ENCODE measurements around the gene ZFAND3. TPM values are rescaled to one million over a fixed set of nuclear protein-coding genes. Genes with fewer than 3 reads are reported as not detected.

The ZFAND3 gene
- total RNA-seq, 6 donors from 2014 or later, result 26.2 to 66.4 (median 55.5) TPM

DNA sequence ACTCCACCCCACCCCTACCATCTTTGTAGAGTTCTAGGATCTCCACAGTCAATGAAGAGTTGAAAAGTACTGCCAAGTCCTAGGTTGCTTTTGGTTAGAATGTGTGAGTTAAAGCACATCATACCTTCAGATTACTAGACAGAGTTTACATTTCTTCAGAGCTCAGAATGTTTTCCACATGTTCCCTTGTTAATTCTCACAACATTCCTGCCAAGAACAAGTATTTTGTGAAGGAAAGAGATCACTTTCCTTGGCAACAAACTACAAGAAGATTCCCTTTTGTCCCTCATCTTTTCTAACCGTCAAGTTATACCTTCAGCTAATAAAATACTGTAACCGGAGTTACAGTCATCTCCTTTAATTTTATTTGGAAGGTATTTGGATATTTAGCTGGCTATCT lies 266.8 kb downstream of the ZFAND3 start:
- no peak overlapping the region for H3K4me3 ChIP-seq
- no peak for TF ChIP-seq EP300 (IDR thresholded peaks at IDR 0.05)
- TF ChIP-seq POLR2A (IDR thresholded peaks at IDR 0.05), result no peak
- TF ChIP-seq POLR2AphosphoS5 (IDR thresholded peaks at IDR 0.05), result no peak
- no peak for TF ChIP-seq CTCF (IDR thresholded peaks at IDR 0.05)

DNA sequence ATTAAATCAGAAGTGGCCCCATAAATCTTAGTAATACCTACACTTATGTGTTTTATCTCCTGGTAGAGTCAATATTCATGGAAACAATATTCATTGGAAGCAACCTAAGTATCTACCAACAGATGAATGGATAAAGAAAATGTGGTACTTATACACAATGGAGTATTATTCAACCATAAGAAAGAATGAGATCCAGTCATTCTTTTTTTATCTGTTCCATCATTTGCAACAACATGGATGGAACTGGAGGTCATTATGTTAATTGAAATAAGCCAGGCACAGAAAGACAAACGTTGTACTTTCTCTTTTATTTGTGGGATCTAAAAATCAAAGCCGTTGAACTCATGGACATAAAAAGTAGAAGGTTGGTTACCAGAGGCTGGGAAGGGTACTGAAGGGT lies 268.5 kb downstream of the ZFAND3 start:
- Histone ChIP-seq H3K4me3 (no peak overlapping the region), H3K36me3 (peaks cover 0 to 15% (median 0%) of the 10 kb centered on the region in 4 donors), H3K27me3 (no peaks in the 10 kb centered on the region), H3K4me1 (peaks cover 0 to 11% (median 1%) of the 10 kb centered on the region in 4 donors), H3K9me3 (no peaks in the 10 kb centered on the region), H3K27ac (no peak overlapping the region)
- DNase-seq (no peak), ATAC-seq (ENCODE audit: low FRiP score in 2 of 2) (no peak)
- WGBS, 2 donors, result 82 to 86% methylated on average over 2 of the region's 2 CpGs
- TF ChIP-seq POLR2A (IDR thresholded peaks at IDR 0.05) (no peak), POLR2AphosphoS5 (IDR thresholded peaks at IDR 0.05) (no peak), EP300 (IDR thresholded peaks at IDR 0.05) (no peak), CTCF (IDR thresholded peaks at IDR 0.05) (no peak)

More for the DNA sequence above, 266.8 kb downstream of the ZFAND3 start:
- Histone ChIP-seq H3K36me3 (peaks cover 0 to 16% (median 0%) of the 10 kb centered on the region in 4 donors), H3K27me3 (no peaks in the 10 kb centered on the region), H3K4me1 (no peaks in the 10 kb centered on the region), H3K9me3 (no peaks in the 10 kb centered on the region), H3K27ac (no peak overlapping the region)
- no peak for ATAC-seq (ENCODE audit: low FRiP score in 2 of 2)
- DNase-seq, result no peak
- 48 to 50% methylated on average over 2 of the region's 2 CpGs for WGBS, 2 donors

GRCh38 chr6:38088829-38089228 lies 269.3 kb downstream of the ZFAND3 start:
- 86 to 97% methylated on average over 3 of the region's 3 CpGs for WGBS, 2 donors
- TF ChIP-seq POLR2A (IDR thresholded peaks at IDR 0.05) (no peak), CTCF (IDR thresholded peaks at IDR 0.05) (no peak), EP300 (IDR thresholded peaks at IDR 0.05) (no peak), POLR2AphosphoS5 (IDR thresholded peaks at IDR 0.05) (no peak)

DNA sequence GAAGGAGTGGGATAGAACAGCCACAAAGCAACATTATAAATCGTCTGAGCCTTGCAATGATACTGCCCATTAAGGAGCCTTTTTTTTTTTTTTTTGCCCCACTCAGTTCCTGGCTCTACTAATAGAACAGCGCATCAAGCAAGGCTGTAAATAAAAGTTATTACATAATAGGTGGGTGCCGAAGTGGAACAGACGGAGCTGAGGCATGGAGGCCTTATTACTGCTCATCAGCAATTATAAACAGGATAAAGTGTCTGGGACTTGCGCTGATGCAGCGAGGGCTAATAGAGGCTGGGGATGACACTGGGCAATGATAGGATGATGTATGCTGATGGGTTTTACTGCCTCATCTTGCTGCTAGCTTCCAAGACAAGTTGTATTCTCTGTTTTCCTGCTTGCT lies 272.1 kb downstream of the ZFAND3 start:
- TF ChIP-seq POLR2AphosphoS5 (IDR thresholded peaks at IDR 0.05) (no peak), CTCF (IDR thresholded peaks at IDR 0.05) (no peak), EP300 (IDR thresholded peaks at IDR 0.05) (no peak), POLR2A (IDR thresholded peaks at IDR 0.05) (no peak)
- Histone ChIP-seq H3K4me3 (no peak overlapping the region), H3K9me3 (no peaks in the 10 kb centered on the region), H3K4me1 (peaks cover 0 to 11% (median 1%) of the 10 kb centered on the region in 4 donors), H3K27ac (no peak overlapping the region), H3K36me3 (peaks cover 0 to 5% (median 0%) of the 10 kb centered on the region in 4 donors), H3K27me3 (no peaks in the 10 kb centered on the region)
- ATAC-seq (ENCODE audit: low FRiP score in 2 of 2) (no peak), DNase-seq (no peak)
- 88 to 89% methylated on average over 6 of the region's 6 CpGs for WGBS, 2 donors

More at GRCh38 chr6:38088829-38089228, 269.3 kb downstream of the ZFAND3 start:
- DNase-seq (no peak), ATAC-seq (ENCODE audit: low FRiP score in 2 of 2) (no peak)
- peaks cover 0 to 11% (median 1%) of the 10 kb centered on the region in 4 donors for H3K4me1 ChIP-seq
- no peak overlapping the region for H3K4me3 ChIP-seq
- H3K27me3 ChIP-seq, result no peaks in the 10 kb centered on the region
- peaks cover 0 to 9% (median 0%) of the 10 kb centered on the region in 4 donors for H3K36me3 ChIP-seq
- H3K9me3 ChIP-seq, result no peaks in the 10 kb centered on the region
- no peak overlapping the region for H3K27ac ChIP-seq

- ATAC-seq (ENCODE audit: low FRiP score in 2 of 2) (no peak), DNase-seq (no peak)
- Histone ChIP-seq H3K4me3 (no peak overlapping the region), H3K27me3 (no peaks in the 10 kb centered on the region), H3K36me3 (no peaks in the 10 kb centered on the region), H3K27ac (no peak overlapping the region), H3K4me1 (peaks cover 0 to 11% (median 1%) of the 10 kb centered on the region in 4 donors), H3K9me3 (no peaks in the 10 kb centered on the region)
- 78 to 87% methylated on average over 4 of the region's 4 CpGs for WGBS, 2 donors
- TF ChIP-seq EP300 (IDR thresholded peaks at IDR 0.05), result no peak
- TF ChIP-seq POLR2A (IDR thresholded peaks at IDR 0.05), result no peak
- TF ChIP-seq CTCF (IDR thresholded peaks at IDR 0.05), result no peak
- no peak for TF ChIP-seq POLR2AphosphoS5 (IDR thresholded peaks at IDR 0.05)
Measured at GRCh38 chr6:38092465-38092864, 272.9 kb downstream of the ZFAND3 start.

All from upper lobe of left lung (tissue), 6 donors.